H1 (cell line): ENCODE results near the gene C20orf144. TPM values are rescaled to one million over a fixed set of nuclear protein-coding genes. Genes with fewer than 3 reads are reported as not detected.

Experiments
- CTCF ChIA-PET: fragments of 300-600 bp; sonication (Branson Sonifier 250); formaldehyde crosslinking; loops from one replicate; lab custom pipeline; 2021; ENCODE audit not compliant: partially characterized antibody; lab: Charles Lee
- POLR2A ChIA-PET: fragments of 300-600 bp; sonication (Branson Sonifier 250); formaldehyde crosslinking; loops from one replicate; lab custom pipeline; 2021; ENCODE audit warnings: inconsistent platforms; ENCODE audit not compliant: partially characterized antibody; lab: Charles Lee
- DNase-seq, 2 experiments: peaks; one replicate each; pipeline versions ENCODE4 v3.0.0 to v3.0.0-alpha.2; 2010 to 2022; ENCODE audit warnings: low spot score in 2 of 2, low read depth in 1 of 2, mixed read lengths in 1 of 2
- FAIRE-seq: peaks from 2 replicates; lab custom pipeline; 2011; peaks lifted over from hg19 to GRCh38; lab: Jason Lieb, UNC
- H2AFZ ChIP-seq: 2 replicates; pipeline ENCODE4 v1.8.1; 2012; ENCODE audit warnings: low read length, inconsistent platforms
- H2AK5ac ChIP-seq: 2 replicates; pipeline ENCODE4 v1.6.1; 2013; ENCODE audit warnings: low read depth, low read length
- H2BK120ac ChIP-seq: replicated peaks from 2 replicates; pipeline ENCODE3; 2013; ENCODE audit warnings: low read depth, low read length, inconsistent platforms
- H2BK12ac ChIP-seq: 2 replicates; pipeline ENCODE4 v1.6.1; 2013; ENCODE audit warnings: low read depth, low read length
- H2BK15ac ChIP-seq: 2 replicates; pipeline ENCODE4 v1.6.1; 2013; ENCODE audit warnings: low read length
- H2BK20ac ChIP-seq: 2 replicates; pipeline ENCODE4 v1.6.1; 2013; ENCODE audit warnings: low read length
- H2BK5ac ChIP-seq: 2 replicates; pipeline ENCODE4 v1.6.1; 2013; ENCODE audit warnings: low read depth, low read length
- H3K14ac ChIP-seq: 2 replicates; pipeline ENCODE4 v1.6.1; 2013; ENCODE audit warnings: inconsistent platforms; ENCODE audit not compliant: insufficient read length
- H3K18ac ChIP-seq: 2 replicates; pipeline ENCODE4 v1.6.1; 2013; ENCODE audit warnings: low read length; ENCODE audit errors: extremely low read depth
- H3K23ac ChIP-seq: 2 replicates; pipeline ENCODE4 v1.6.1; 2013; ENCODE audit warnings: inconsistent platforms; ENCODE audit not compliant: insufficient read length
- H3K23me2 ChIP-seq: 2 replicates; pipeline ENCODE4 v1.6.1; 2013; ENCODE audit warnings: low read depth, low read length
- H3K27ac ChIP-seq: 2 replicates; pipeline ENCODE4 v1.6.1; 2011; ENCODE audit warnings: low read depth, low read length, inconsistent platforms
- H3K27me3 ChIP-seq, 4 experiments: replicated peaks in 1 of 4; 1 replicate in 1 of 4; 2 replicates in 3 of 4; pipeline versions ENCODE4 v1.6.1 to v1.8.1; 2011 to 2013; ENCODE audit warnings: low read length in 3 of 4, mild to moderate bottlenecking in 3 of 4, inconsistent platforms in 2 of 4, mixed read lengths in 2 of 4, moderate library complexity in 1 of 4; ENCODE audit not compliant: control insufficient read depth in 3 of 4, insufficient read depth in 3 of 4; ENCODE audit errors: extremely low read depth in 1 of 4
- H3K36me3 ChIP-seq, 4 experiments: 2 replicates each; pipeline versions ENCODE4 v1.6.1 to v1.8.1; 2011 to 2013; ENCODE audit warnings: mild to moderate bottlenecking in 4 of 4, low read length in 3 of 4, moderate library complexity in 2 of 4, control low read depth in 1 of 4, inconsistent platforms in 1 of 4; ENCODE audit not compliant: insufficient read depth in 4 of 4, control insufficient read depth in 2 of 4
- H3K4ac ChIP-seq: replicated peaks from 2 replicates; pipeline ENCODE3; 2013; ENCODE audit warnings: low read length, low read depth, mixed read lengths, inconsistent platforms; ENCODE audit not compliant: insufficient read length
- H3K4me1 ChIP-seq, 4 experiments: replicated peaks in 1 of 4; 1 replicate in 1 of 4; 2 replicates in 3 of 4; pipeline versions ENCODE4 v1.6.1 to v1.8.1; 2011 to 2013; ENCODE audit warnings: low read length in 3 of 4, inconsistent platforms in 2 of 4, mixed read lengths in 1 of 4; ENCODE audit not compliant: insufficient read depth in 4 of 4, control insufficient read depth in 3 of 4
- H3K4me2 ChIP-seq, 2 experiments: 2 replicates each; pipeline versions ENCODE4 v1.6.1 to v1.8.1; 2011 to 2013; ENCODE audit warnings: low read depth in 2 of 2, low read length in 2 of 2, control low read depth in 1 of 2, inconsistent platforms in 1 of 2, mild to moderate bottlenecking in 1 of 2; ENCODE audit not compliant: insufficient read depth in 1 of 2
- H3K4me3 ChIP-seq, 4 experiments: fragments of 200-600, 300-600 bp in 1 of 4; sonication (generic), shearing (Covaris generic), sonication (Bioruptor Twin) in 1 of 4; 2 replicates each; pipeline versions ENCODE4 v1.5.1 to v1.8.1; 2011 to 2016; ENCODE audit warnings: low read length in 4 of 4, low read depth in 3 of 4, control low read depth in 2 of 4, inconsistent platforms in 2 of 4, mild to moderate bottlenecking in 2 of 4, mixed read lengths in 1 of 4, moderate library complexity in 1 of 4; ENCODE audit not compliant: insufficient read depth in 2 of 4; ENCODE audit errors: extremely low read depth in 1 of 4
- H3K56ac ChIP-seq: replicated peaks from 2 replicates; pipeline ENCODE3; 2013; ENCODE audit warnings: low read depth, mild to moderate bottlenecking, mixed read lengths, low read length, inconsistent platforms; ENCODE audit not compliant: insufficient read length
- H3K79me1 ChIP-seq: 2 replicates; pipeline ENCODE4 v1.6.1; 2013; ENCODE audit warnings: low read depth, low read length, control low read depth
- H3K79me2 ChIP-seq, 2 experiments: 2 replicates each; pipeline versions ENCODE4 v1.6.1 to v1.8.1; 2012 to 2013; ENCODE audit warnings: low read length in 2 of 2, mild to moderate bottlenecking in 2 of 2, inconsistent platforms in 1 of 2; ENCODE audit not compliant: insufficient read depth in 2 of 2, control insufficient read depth in 1 of 2
- H3K9ac ChIP-seq, 4 experiments: replicated peaks in 1 of 4; 1 replicate in 1 of 4; 2 replicates in 3 of 4; pipeline versions ENCODE4 v1.6.1 to v1.8.1; 2011 to 2013; ENCODE audit warnings: low read depth in 3 of 4, low read length in 3 of 4, control low read depth in 2 of 4, mild to moderate bottlenecking in 2 of 4, moderate library complexity in 2 of 4, inconsistent platforms in 1 of 4; ENCODE audit errors: extremely low read depth in 1 of 4
- H3K9me3 ChIP-seq, 2 experiments: 2 replicates each; pipeline versions ENCODE4 v1.6.1 to v1.8.1; 2012 to 2013; ENCODE audit warnings: mild to moderate bottlenecking in 2 of 2, moderate library complexity in 2 of 2, control low read depth in 1 of 2, inconsistent platforms in 1 of 2, low read depth in 1 of 2, low read length in 1 of 2, mixed read lengths in 1 of 2; ENCODE audit not compliant: insufficient read depth in 2 of 2
- H4K20me1 ChIP-seq, 2 experiments: replicated peaks in 1 of 2; 2 replicates each; pipeline versions ENCODE3 to v1.8.1; 2011 to 2013; ENCODE audit warnings: inconsistent platforms in 2 of 2, low read length in 2 of 2, mild to moderate bottlenecking in 1 of 2; ENCODE audit not compliant: insufficient read depth in 2 of 2, control insufficient read depth in 1 of 2
- H4K5ac ChIP-seq: 2 replicates; pipeline ENCODE4 v1.6.1; 2013; ENCODE audit warnings: low read length, low read depth, mixed read lengths, inconsistent platforms; ENCODE audit not compliant: insufficient read length
- H4K8ac ChIP-seq: 2 replicates; pipeline ENCODE4 v1.8.0; 2013; ENCODE audit warnings: mild to moderate bottlenecking, moderate library complexity, low read length, inconsistent platforms; ENCODE audit not compliant: insufficient read depth; ENCODE audit errors: extremely low read depth
- H4K91ac ChIP-seq: replicated peaks from 2 replicates; pipeline ENCODE3; 2013; ENCODE audit warnings: low read length, mixed read lengths, inconsistent platforms; ENCODE audit not compliant: insufficient read length
- BCL11A ChIP-seq, 2 experiments: IDR thresholded peaks; one replicate each; pipeline ENCODE4 v1.6.1; 2011; ENCODE audit warnings: low read depth in 2 of 2, low read length in 2 of 2, mild to moderate bottlenecking in 2 of 2
- CBX8 ChIP-seq: fragments of 300-800, 300-1000 bp; sonication (generic); IDR thresholded peaks from 2 replicates; pipeline ENCODE4 v1.7.1; 2016; ENCODE audit warnings: low read depth, low read length, borderline replicate concordance
- EP300 ChIP-seq, 2 experiments: IDR thresholded peaks; 1 replicate in 1 of 2; 2 replicates in 1 of 2; pipeline ENCODE4 v1.6.1; 2011 to 2012; ENCODE audit warnings: low read depth in 2 of 2, low read length in 2 of 2, mild to moderate bottlenecking in 2 of 2, borderline replicate concordance in 1 of 2, inconsistent platforms in 1 of 2, moderate library complexity in 1 of 2
- EZH2 ChIP-seq: fragments of 200-600 bp; sonication (generic); IDR thresholded peaks from 2 replicates; pipeline ENCODE4 v1.7.1; 2012; ENCODE audit warnings: low read depth, mild to moderate bottlenecking, moderate library complexity, low read length, inconsistent platforms; ENCODE audit not compliant: severe bottlenecking
- POLR2AphosphoS5 ChIP-seq: IDR thresholded peaks from 2 replicates; pipeline ENCODE4 v1.6.1; 2011; ENCODE audit warnings: low read depth, low read length
- ZNF274 ChIP-seq: IDR thresholded peaks from 2 replicates; pipeline ENCODE4 v1.7.0; 2012; ENCODE audit warnings: low read length, borderline replicate concordance; ENCODE audit errors: extremely low read depth
- WGBS, 2 experiments: shearing (Covaris generic) in 1 of 2; methylation state at CpG; one replicate each; pipeline versions ENCODE4 v1.1.6 to v1.1.7; 2013 to 2015; ENCODE audit warnings: low lambda C conversion rate in 2 of 2, mixed read lengths in 2 of 2, inconsistent platforms in 1 of 2, low coverage in 1 of 2, missing lambda C conversion rate in 1 of 2; ENCODE audit not compliant: insufficient replicate concordance in 2 of 2, insufficient coverage in 1 of 2, insufficient read length in 1 of 2; ENCODE audit errors: extremely low coverage in 1 of 2, missing lambda C conversion rate in 1 of 2; 5-methylcytosine and 5-hydroxymethylcytosine counted together
- polyA plus RNA-seq, 7 experiments: library from polyadenylated mRNA; depleted of rRNA in 3 of 7; stranded (reverse) in 5 of 7; unstranded in 2 of 7; fragments of >200 nt in 5 of 7; fragments of 200-250 nt in 2 of 7; gene quantifications; 1 replicate in 5 of 7; 2 replicates in 1 of 7; 4 replicates in 1 of 7; pipeline versions ENCODE4 v1.2.1 to v1.2.3, GENCODE V29; 2011 to 2013; ENCODE audit warnings: missing spikeins in 2 of 7, mixed read lengths in 2 of 7
- total RNA-seq: library from RNA; stranded (reverse); fragmentation: NEBNext Ultra II Directional; extraction: Animal tissue kit (Norgen Biotek cat#: 25700); gene quantifications from 2 replicates; pipeline ENCODE4 v1.2.1, GENCODE V29; 2021
- TF ChIP-seq, protein P1 (sequence below): IDR thresholded peaks from 2 replicates; pipeline ENCODE4 v1.6.1; 2012; ENCODE audit warnings: inconsistent platforms

The C20orf144 gene
- total and polyA plus RNA-seq, 2 of the 8 experiments (the other 6 are each of a cell fraction or from before 2014, with no cell fraction given): 0.21 to 0.24 TPM

DNA sequence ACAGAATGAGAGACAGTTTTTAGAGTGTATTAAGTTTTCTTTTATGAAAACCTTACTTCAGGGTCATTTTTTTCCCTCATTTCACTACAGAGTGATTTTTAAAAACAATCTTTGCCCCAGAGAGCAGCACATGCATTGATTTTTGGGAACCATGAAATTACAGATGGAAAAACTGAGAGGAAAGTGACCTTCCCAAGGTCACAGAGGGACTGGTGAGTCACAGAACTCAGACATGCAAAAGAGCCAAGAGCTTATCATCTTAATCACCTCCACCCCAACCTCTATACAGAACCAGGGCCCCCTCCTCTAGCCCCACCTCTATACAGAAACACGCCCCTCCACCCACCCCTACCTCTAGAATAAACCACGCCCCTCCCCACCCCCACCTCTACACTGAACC, 47.3 kb downstream of the C20orf144 start:
- H3K23me2 ChIP-seq: peaks cover 6% of the 10 kb centered on the region; the same call in 1 of the 2 replicates
- no peaks in the 10 kb centered on the region for H3K9me3 ChIP-seq
- no peak overlapping the region for H2BK20ac ChIP-seq
- no peak overlapping the region for H3K23ac ChIP-seq
- no peaks in the 10 kb centered on the region for H4K20me1 ChIP-seq
- H2AFZ ChIP-seq: no peak overlapping the region
- H3K4me1 ChIP-seq: peaks cover 4 to 9% (median 6%) of the 10 kb centered on the region in 4 experiments
- no peak overlapping the region for H3K56ac ChIP-seq
- FAIRE-seq (no peak), DNase-seq (no peak)
- H2BK12ac ChIP-seq: no peak overlapping the region
- no peak overlapping the region for H3K14ac ChIP-seq
- peak overlapping the region in 1 of 2 experiments; percentile 72; a peak in 1 of 4 replicates for H3K4me2 ChIP-seq
- no peak overlapping the region for H4K91ac ChIP-seq
- ChIA-PET CTCF (interaction anchor here (2.0 kb wide), 1 partner anchor 16 kb away, joined by 6 read pairs; no protein-coding TSS in a partner anchor), POLR2A (interaction anchor here (0.8 to 1.2 kb wide), 2 partner anchors 18 to 22 kb away, joined by 3 read pairs; no protein-coding TSS in a partner anchor)
- H3K18ac ChIP-seq: no peak overlapping the region
- no peaks in the 10 kb centered on the region for H3K27me3 ChIP-seq
- no peak overlapping the region for H2BK15ac ChIP-seq
- no peaks in the 10 kb centered on the region; a peak in 1 of 8 replicates for H3K36me3 ChIP-seq
- WGBS, 2 experiments: no CpG with 5 or more reads among the region's 2 CpGs
- no peak overlapping the region; the same call in 1 of the 2 replicates for H2BK5ac ChIP-seq
- H3K79me2 ChIP-seq: no peaks in the 10 kb centered on the region
- H4K5ac ChIP-seq: no peak overlapping the region
- H4K8ac ChIP-seq: no peak overlapping the region
- H2AK5ac ChIP-seq: no peak overlapping the region
- H3K4me3 ChIP-seq: no peak overlapping the region
- TF ChIP-seq EP300 (IDR thresholded peaks at IDR 0.05; ENCODE audit: borderline replicate concordance in 1 of 2, low read depth in 2 of 2, low read length in 2 of 2): no peak
- TF ChIP-seq EZH2: no peak
- no peak for TF ChIP-seq BCL11A (IDR thresholded peaks at IDR 0.05; ENCODE audit: low read depth in 2 of 2, low read length in 2 of 2)
- no peak for TF ChIP-seq ZNF274
- no peak for TF ChIP-seq CBX8
- TF ChIP-seq, protein P1, sequence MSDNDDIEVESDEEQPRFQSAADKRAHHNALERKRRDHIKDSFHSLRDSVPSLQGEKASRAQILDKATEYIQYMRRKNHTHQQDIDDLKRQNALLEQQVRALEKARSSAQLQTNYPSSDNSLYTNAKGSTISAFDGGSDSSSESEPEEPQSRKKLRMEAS: no peak
- no peak for TF ChIP-seq POLR2AphosphoS5
- H3K9ac ChIP-seq: no peak overlapping the region
- H3K79me1 ChIP-seq: no peaks in the 10 kb centered on the region
- no peak overlapping the region for H3K4ac ChIP-seq
- no peak overlapping the region for H2BK120ac ChIP-seq
- H3K27ac ChIP-seq: no peak overlapping the region
